Inferior parietal cortex (tissue), 1 donor: ENCODE measurements around the gene CCDC27.
"Not testable (repeated sequence)": the region's sequence is repeated elsewhere in the genome, so short reads cannot be mapped to it uniquely, and the experiment has no call there.

Source experiments
- DNase-seq: peaks from one replicate; pipeline ENCODE4 v3.0.0-alpha.2; 2016; ENCODE audit errors: extremely low spot score

CCDC27 gene

DNA sequence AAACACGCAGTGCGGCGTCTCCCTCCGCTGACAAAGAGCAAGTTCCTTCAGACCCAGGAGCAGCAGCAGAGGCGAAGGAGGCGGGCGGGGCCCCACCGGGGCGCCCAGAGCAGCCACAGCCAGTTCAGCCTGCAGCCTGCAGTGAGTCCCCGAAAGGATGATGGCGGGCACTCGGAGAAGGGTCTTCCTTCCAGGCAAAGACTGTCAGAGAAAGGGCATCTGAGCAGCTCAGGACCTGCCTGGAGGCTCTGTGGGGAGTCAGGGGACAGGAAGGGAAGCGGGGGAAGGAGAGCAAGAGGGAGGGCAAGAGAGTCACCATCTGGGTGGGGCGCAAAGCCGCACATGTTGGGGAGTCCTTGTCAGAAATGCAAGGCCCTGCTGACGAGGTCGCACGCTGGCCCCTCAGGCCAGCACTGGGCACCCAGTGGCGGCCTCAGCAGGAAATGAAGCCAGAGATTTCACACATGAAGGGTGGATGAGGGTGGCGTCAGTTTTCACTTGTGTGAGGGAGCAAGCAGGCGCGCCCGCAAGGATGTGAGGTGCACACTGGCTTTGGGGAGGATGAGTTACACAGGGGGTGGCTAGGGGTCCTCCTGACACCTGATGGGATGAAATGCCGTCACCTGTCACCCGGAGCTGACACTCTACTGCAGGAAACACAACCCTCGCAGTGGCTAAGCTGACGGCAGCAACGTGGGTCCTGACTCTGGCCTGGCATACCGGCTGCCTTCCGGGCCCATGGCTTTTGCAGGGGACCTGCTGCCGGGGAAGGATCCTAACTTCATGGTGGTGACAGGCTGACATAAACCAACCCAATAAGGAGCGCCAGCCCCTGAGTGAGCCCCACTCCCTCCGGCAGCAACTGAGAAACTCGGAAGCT is 37.4 kb downstream of the CCDC27 start:
- DNase-seq: no peak

- DNase-seq: no peak
Observed at GRCh38 chr1:3790500-3790923, 38.3 kb downstream of the CCDC27 start.

GRCh38 chr1:3790952-3791351 is 38.7 kb downstream of the CCDC27 start:
- DNase-seq: no peak

DNA sequence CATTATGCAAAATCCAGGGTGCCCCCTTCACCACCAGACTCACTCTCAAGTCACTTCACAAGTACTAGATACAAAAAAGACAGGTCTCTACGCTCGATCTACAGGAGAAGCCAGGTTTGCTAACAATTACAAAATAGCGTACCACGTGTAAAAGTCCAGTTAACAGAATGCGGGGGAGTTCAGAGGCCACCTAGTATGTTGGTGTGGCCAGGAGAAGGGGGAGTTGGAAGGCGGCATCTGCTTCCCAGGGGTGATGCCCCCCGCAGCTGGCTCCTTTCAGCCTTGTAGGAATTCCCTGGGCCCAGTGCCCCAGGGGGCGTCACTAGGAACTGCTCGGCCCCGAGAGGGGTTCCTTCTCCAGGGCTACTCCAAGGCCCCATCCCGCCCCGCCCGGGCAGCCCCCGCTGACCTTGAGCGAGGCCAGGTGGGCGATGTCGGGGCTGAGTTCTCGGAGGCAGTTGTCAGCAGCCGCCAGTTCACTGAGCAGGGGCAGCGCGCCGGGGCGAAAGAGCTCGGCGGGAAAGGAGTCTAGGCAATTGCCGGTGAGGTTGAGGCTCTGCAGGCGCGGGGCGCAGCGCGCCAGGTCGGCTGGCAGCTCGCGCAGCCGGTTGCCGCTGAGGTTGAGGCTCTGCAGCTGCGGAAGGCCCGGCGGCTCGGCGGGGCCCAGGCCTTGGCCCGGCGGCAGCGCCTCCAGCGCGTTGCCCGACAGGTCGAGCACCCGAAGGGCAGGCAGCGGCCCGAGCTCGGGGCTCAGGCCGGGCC is 43.4 kb downstream of the CCDC27 start:
- DNase-seq: no peak

DNA sequence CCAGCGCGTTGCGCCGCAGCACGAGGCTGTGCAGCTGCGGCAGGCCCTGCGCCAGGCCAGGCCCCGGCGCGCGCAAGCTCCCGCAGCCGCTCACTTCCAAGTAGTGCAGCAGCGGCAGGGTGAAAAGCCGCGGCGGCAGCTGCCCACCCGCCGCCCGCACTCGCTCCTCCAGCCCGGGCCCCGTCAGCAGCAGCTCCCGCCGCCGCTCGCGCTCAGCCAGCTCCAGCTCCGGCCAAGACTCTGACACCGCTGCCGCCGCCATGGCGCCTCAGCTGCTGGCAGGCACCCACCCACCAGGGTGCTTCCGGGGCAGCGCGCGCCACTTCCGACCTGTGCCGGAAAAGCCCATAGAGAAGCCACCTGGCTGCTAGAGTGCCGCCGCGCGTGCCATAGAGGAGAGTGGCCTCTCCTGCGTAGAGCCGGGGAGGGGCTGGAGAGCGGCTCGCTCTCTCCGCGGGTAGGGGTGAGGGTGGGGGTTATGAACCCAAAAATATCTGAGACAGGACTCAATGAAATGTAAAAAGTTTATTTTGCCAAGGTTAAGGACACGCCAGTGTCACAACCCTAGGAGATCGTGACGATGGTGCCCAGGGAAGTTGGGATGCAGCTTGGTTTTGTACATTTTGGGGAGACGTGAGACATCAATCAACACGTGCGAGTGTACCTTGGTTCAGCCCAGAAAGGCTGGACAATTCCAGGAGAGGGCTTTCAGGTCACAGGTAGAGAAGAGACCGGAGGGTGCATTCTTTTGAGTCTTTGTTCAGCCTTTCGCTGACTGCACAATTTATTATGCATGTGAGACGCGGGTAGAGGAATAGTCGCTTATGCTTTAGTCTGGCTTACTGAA is 44.2 kb downstream of the CCDC27 start, which contains the start of gene LRRC47:
LRRC47 (minus strand) TSS at position 284 of the 847 bp plus-strand sequence; CDS start at position 262, 22 bp downstream.
- peak; percentile 96 for DNase-seq

GRCh38 chr1:3799976-3800685 is 47.9 kb downstream of the CCDC27 start:
- no peak for DNase-seq

DNA sequence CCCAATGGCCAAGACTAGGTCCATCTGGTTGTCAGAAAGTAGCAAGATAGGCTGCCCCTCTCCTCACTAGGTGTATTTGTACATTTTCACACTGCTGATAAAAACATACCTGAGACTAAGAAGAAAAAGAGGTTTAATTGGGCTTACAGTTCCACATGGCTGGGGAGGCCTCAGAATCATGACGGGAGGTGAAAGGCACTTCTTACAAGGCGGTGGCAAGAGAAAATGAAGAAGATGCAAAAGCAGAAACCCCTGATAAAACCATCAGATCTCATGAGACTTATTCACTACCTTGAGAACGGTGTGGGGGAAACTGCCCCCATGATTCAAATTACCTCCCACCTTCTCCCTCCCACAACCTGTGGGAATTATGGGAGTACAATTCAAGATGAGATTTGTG is 48.5 kb downstream of the CCDC27 start:
- not testable (repeated sequence) for DNase-seq

DNA sequence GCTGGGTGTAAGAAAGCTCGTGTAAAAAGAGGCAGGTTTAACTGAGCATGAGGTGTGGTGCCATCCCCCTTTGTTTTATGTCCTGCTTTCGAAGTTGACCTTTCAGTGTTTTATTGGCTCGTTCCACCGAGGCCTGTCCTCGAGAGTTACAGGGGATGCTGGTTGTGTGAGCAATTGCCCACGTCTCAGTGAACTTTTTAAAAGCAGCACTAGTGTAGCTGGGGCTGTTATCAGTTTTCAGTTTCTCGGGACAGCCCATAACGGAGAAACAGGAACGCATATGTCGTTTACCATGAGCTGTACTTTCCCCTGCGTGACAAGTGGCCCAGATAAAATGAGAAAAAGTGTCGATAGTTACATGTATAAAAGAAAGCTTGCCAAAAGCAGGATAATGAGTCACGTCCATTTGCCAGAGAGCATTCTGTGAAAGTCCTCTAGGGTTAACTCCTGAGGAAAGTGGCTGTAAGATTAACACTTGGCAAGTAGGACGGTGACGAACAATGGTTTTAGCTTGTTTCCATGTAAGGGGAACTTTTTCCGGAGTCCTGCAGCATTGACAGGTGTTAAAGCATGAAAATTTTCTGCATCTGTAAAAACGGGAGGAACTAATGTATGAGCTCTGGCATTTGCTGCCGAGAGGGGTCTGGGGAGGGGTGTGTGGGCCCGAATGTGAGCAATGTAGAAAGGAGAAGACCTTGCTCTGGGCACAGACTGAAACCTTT is 51.8 kb downstream of the CCDC27 start:
- no peak for DNase-seq

DNA sequence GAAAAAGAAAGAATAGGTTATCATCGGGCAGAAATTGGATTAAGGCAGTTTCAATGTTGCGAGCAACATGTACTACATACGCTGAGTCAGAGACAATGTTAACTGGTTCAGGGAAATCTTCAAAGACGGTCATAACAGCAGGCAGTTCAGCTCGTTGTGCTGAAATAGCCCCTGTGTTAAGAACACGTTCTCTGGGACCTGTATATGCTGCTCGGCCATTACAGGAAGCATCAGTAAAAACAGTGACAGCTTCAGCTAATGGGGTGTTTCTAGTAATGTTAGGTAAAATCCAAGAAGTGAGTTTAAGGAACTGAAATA is 52.3 kb downstream of the CCDC27 start:
- not testable (repeated sequence) for DNase-seq

DNA sequence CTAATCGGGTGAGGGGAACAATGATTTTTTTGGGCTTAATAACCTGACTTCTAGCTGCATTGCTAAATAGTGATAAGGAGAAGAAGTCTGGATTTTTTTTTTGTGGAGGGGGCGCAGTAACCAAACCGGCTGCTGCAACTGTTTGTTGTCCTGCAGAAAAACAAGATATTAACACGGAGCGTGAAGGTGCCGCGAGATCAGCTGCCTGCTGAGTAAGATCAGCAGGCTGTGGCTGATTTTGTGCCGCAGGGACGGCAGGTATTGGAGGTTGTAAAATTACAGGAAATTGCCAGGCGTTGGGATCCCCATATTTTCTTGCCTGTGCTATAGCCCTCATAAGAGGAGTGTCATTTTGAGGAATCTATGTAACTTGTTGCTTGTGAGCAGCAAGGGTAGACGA is 52.8 kb downstream of the CCDC27 start:
- no peak for DNase-seq

- DNase-seq: no peak
Observed at GRCh38 chr1:3807769-3808168, 55.5 kb downstream of the CCDC27 start.

GRCh38 chr1:3809680-3810079 is 57.4 kb downstream of the CCDC27 start:
- no peak for DNase-seq

GRCh38 chr1:3810149-3810761 is 58.0 kb downstream of the CCDC27 start:
- not testable (repeated sequence) for DNase-seq

- no peak for DNase-seq
Observed at GRCh38 chr1:3811595-3811911, 59.3 kb downstream of the CCDC27 start.

GRCh38 chr1:3814065-3814464 is 61.8 kb downstream of the CCDC27 start:
- DNase-seq: no peak

GRCh38 chr1:3814771-3815561 is 62.7 kb downstream of the CCDC27 start:
- DNase-seq: no peak

DNA sequence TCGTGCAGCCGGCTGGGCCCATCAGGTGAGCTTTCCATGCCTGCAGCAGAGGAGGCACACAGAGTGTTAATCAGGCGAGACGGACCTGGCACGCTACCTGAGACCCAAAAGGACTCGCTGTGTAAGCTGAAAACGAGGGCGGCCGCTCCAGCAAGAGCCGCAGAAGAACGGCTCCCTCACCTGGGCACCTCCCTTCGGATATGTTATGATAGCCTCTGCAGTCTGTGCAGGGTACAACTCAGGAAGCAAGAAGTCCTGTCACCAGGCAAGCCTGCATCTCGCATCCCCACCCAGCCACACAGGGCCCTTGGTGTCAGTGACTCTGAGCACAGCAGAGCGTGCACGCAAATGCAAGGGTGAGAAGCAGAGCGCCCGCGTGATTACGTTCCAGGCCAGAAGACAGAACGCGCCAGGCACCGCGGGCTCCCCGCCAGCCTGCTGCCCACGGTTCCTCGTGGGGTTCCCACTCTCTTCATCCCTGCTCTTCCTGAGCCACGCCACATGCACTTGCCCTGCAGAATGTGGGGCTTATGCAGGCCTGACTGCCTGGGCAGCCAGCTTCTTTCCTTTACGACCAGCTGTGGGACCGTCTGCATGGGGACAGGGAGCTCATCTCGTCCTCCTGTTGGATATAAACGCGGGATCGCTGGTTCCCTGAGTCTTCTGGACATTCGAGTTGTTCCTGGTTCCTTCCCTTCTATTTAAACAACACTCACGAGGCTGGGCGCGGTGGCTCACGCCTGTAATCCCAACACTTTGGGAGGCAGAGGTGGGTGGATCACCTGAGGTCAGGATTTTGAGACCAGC is 64.3 kb downstream of the CCDC27 start:
- no peak for DNase-seq

DNA sequence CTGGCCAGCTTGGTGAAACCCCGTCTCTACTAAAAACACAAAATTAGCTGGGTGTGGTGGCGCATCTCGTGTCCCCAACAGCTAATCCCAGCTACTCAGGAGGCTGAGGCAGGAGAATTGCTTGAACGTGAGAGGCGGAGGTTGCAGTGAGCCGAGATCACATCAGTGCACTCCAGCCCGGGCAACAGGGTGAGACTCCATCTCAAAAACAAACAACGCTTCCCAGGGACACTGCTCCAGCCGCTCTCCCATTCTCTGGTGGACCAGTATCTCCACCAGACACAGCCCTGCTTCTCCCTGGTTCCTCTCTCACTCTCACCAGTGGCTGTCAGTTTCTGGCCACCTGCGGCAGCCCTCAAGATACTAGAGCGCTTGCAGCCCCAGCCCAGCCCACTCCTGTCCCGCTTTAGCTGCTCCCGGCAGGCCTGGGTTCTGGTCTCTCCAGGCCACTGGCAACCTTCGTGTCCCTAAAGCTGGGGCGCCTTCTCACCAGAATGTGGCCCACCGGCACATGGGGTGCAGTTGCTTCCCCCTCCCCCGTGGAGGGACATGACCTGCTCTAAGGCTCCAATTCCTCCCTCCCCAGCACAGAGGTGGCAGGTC is 65.0 kb downstream of the CCDC27 start:
- DNase-seq: no peak
